Uterus (tissue), 4 donors: Measurements from ENCODE around the gene OLIG1. TPM values are rescaled to one million over a fixed set of nuclear protein-coding genes. Genes with fewer than 3 reads are reported as not detected.

Experiments
- DNase-seq, 2 donors: peaks; one replicate each; pipeline ENCODE4 v3.0.0-alpha.2; 2019 to 2020
- H3K27ac ChIP-seq, 2 donors: fragments of 200-600 bp; sonication (generic); 1 replicate in 1 of 2; 2 replicates in 1 of 2; pipeline ENCODE4 v1.5.1; 2016 to 2018
- H3K27me3 ChIP-seq, 2 donors: fragments of 200-600 bp; sonication (generic); one replicate each; pipeline ENCODE4 v1.5.1; 2018 to 2019; ENCODE audit warnings: control low read depth in 1 of 2
- H3K36me3 ChIP-seq, 2 donors: fragments of 200-600 bp; sonication (generic); one replicate each; pipeline ENCODE4 v1.5.1; 2019; ENCODE audit warnings: control low read depth in 1 of 2
- H3K4me1 ChIP-seq, 2 donors: fragments of 200-600 bp; sonication (generic); one replicate each; pipeline ENCODE4 v1.5.1; 2018 to 2019; ENCODE audit warnings: control low read depth in 1 of 2
- H3K4me3 ChIP-seq, 2 donors: fragments of 200-600 bp; sonication (generic); 1 replicate in 1 of 2; 2 replicates in 1 of 2; pipeline ENCODE4 v1.5.1; 2018 to 2019; ENCODE audit warnings: mild to moderate bottlenecking in 1 of 2
- H3K9me3 ChIP-seq, 2 donors: fragments of 200-600 bp; sonication (generic); one replicate each; pipeline ENCODE4 v1.5.1; 2019; ENCODE audit warnings: control low read depth in 1 of 2
- POLR2A ChIP-seq, 2 donors: fragments of 450-650 bp; IDR thresholded peaks; one replicate each; pipeline ENCODE4 v1.6.1; 2016; ENCODE audit warnings: antibody characterized with exemption in 2 of 2, mild to moderate bottlenecking in 1 of 2, moderate library complexity in 1 of 2
- intact Hi-C: fragments of 100-400 bp; cut with DNase I; formaldehyde crosslinking; loops from one replicate; pipeline ENCODE4 v1.15.1; 2023; ENCODE audit warnings: low total_unique reads
- total RNA-seq, 4 donors: library from RNA; depleted of rRNA in 3 of 4; stranded (reverse); fragments of >200 nt in 3 of 4; gene quantifications; one replicate each; pipeline versions ENCODE4 v1.1.0 to v1.2.4, GENCODE V29; 2014 to 2023
- TF ChIP-seq, protein P1 (sequence below), 4 experiments: fragments of 200-600 bp in 2 of 4; fragments of 450-650 bp in 2 of 4; sonication (generic) in 2 of 4; IDR thresholded peaks; one replicate each; pipeline ENCODE4 v1.5.1; 2016 to 2019; ENCODE audit warnings: antibody characterized with exemption in 4 of 4, mild to moderate bottlenecking in 2 of 4, moderate library complexity in 1 of 4
- donor health status: DM: yes; HTN: yes; CAD: no.

The OLIG1 gene
- total RNA-seq, 4 donors from 2014 or later = not detected

DNA sequence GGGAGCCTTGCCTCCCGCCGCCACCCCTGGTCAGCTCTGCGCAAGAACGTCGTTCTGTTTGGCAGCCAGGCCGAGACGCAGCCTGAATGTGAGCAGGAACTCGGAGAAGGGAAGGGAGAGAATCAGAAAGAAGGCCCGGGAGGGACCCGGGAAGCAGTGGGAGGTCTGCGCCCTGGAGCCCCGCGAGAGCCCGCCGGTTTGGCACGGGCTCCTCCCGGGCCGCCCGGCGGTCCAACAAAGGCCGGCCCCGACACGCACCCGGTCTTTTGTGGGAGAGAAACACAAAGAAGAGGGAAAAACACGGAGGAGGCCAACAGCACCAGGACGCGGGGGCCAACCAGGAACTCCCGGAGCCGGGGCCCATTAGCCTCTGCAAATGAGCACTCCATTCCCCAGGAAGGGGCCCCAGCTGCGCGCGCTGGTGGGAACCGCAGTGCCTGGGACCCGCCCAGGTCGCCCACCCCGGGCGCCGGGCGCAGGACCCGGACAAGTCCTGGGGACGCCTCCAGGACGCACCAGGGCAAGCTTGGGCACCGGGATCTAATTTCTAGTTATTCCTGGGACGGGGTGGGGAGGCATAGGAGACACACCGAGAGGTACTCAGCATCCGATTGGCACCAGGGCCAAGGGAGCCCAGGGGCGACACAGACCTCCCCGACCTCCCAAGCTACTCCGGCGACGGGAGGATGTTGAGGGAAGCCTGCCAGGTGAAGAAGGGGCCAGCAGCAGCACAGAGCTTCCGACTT is 46.9 kb upstream of the OLIG1 start:
- H3K4me1 ChIP-seq = peaks cover 0 to 23% of the 10 kb centered on the region in 2 donors
- no peak overlapping the region for H3K4me3 ChIP-seq
- no peak for DNase-seq
- H3K27me3 ChIP-seq = peaks cover 0 to 81% of the 10 kb centered on the region in 2 donors
- TF ChIP-seq, protein P1, sequence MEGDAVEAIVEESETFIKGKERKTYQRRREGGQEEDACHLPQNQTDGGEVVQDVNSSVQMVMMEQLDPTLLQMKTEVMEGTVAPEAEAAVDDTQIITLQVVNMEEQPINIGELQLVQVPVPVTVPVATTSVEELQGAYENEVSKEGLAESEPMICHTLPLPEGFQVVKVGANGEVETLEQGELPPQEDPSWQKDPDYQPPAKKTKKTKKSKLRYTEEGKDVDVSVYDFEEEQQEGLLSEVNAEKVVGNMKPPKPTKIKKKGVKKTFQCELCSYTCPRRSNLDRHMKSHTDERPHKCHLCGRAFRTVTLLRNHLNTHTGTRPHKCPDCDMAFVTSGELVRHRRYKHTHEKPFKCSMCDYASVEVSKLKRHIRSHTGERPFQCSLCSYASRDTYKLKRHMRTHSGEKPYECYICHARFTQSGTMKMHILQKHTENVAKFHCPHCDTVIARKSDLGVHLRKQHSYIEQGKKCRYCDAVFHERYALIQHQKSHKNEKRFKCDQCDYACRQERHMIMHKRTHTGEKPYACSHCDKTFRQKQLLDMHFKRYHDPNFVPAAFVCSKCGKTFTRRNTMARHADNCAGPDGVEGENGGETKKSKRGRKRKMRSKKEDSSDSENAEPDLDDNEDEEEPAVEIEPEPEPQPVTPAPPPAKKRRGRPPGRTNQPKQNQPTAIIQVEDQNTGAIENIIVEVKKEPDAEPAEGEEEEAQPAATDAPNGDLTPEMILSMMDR (IDR thresholded peaks at IDR 0.05) = no peak
- H3K27ac ChIP-seq = no peak overlapping the region
- intact Hi-C loops = no loop called here
- no peaks in the 10 kb centered on the region for H3K9me3 ChIP-seq
- H3K36me3 ChIP-seq = no peaks in the 10 kb centered on the region

GRCh38 chr21:33023574-33024200 is 46.3 kb upstream of the OLIG1 start:
- Histone ChIP-seq H3K9me3 (no peaks in the 10 kb centered on the region), H3K27ac (no peak overlapping the region), H3K4me1 (peaks cover 0 to 24% of the 10 kb centered on the region in 2 donors), H3K4me3 (no peak overlapping the region), H3K27me3 (peaks cover 0 to 88% of the 10 kb centered on the region in 2 donors), H3K36me3 (no peaks in the 10 kb centered on the region)
- DNase-seq = no peak
- TF ChIP-seq, protein P1 (IDR thresholded peaks at IDR 0.05) = no peak
- no peak for TF ChIP-seq POLR2A (IDR thresholded peaks at IDR 0.05)
- intact Hi-C loops = no loop called here

DNA sequence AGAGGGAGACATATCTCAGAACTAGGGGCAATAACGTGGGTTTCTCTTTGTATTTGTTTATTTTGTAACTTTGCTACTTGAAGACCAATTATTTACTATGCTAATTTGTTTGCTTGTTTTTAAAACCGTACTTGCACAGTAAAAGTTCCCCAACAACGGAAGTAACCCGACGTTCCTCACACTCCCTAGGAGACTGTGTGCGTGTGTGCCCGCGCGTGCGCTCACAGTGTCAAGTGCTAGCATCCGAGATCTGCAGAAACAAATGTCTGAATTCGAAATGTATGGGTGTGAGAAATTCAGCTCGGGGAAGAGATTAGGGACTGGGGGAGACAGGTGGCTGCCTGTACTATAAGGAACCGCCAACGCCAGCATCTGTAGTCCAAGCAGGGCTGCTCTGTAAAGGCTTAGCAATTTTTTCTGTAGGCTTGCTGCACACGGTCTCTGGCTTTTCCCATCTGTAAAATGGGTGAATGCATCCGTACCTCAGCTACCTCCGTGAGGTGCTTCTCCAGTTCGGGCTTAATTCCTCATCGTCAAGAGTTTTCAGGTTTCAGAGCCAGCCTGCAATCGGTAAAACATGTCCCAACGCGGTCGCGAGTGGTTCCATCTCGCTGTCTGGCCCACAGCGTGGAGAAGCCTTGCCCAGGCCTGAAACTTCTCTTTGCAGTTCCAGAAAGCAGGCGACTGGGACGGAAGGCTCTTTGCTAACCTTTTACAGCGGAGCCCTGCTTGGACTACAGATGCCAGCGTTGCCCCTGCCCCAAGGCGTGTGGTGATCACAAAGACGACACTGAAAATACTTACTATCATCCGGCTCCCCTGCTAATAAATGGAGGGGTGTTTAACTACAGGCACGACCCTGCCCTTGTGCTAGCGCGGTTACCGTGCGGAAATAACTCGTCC is 45.5 kb upstream of the OLIG1 start:
- Histone ChIP-seq H3K27me3 (peaks cover 0 to 92% of the 10 kb centered on the region in 2 donors), H3K9me3 (no peaks in the 10 kb centered on the region), H3K27ac (no peak overlapping the region), H3K4me3 (no peak overlapping the region), H3K4me1 (peaks cover 0 to 27% of the 10 kb centered on the region in 2 donors), H3K36me3 (no peaks in the 10 kb centered on the region)
- no peak for DNase-seq
- no peak for TF ChIP-seq POLR2A (IDR thresholded peaks at IDR 0.05)
- TF ChIP-seq, protein P1 (IDR thresholded peaks at IDR 0.05) = no peak
- intact Hi-C loops = no loop called here

GRCh38 chr21:33025106-33025488 is 44.8 kb upstream of the OLIG1 start:
- DNase-seq = no peak
- Histone ChIP-seq H3K4me1 (peaks cover 0 to 23% of the 10 kb centered on the region in 2 donors), H3K36me3 (no peaks in the 10 kb centered on the region), H3K4me3 (no peak overlapping the region), H3K27me3 (peaks cover 0 to 92% of the 10 kb centered on the region in 2 donors), H3K9me3 (no peaks in the 10 kb centered on the region), H3K27ac (no peak overlapping the region)
- TF ChIP-seq, protein P1 (IDR thresholded peaks at IDR 0.05) = no peak
- no peak for TF ChIP-seq POLR2A (IDR thresholded peaks at IDR 0.05)
- intact Hi-C loops = no loop called here
